ENCODE results near the gene TUBGCP5. TPM values are rescaled to one million over a fixed set of nuclear protein-coding genes. Genes with fewer than 3 reads are reported as not detected.

Gene TUBGCP5
- total and polyA plus RNA-seq, 2 experiments from 2014 or later = 12.0 to 21.7 TPM

- Histone ChIP-seq H3K9me2 (ENCODE audit: insufficient read depth) (no peaks in the 10 kb centered on the region), H3K79me2 (replicated peaks; ENCODE audit: insufficient read depth) (no peaks in the 10 kb centered on the region), H3K4me1 (ENCODE audit: insufficient read depth) (no peaks in the 10 kb centered on the region), H3K27ac (ENCODE audit: low read depth) (no peak overlapping the region), H3K4me2 (no peak overlapping the region), H3K36me3 (ENCODE audit: insufficient read depth) (no peaks in the 10 kb centered on the region), H3K27me3 (ENCODE audit: insufficient read depth) (no peaks in the 10 kb centered on the region), H2AFZ (no peak overlapping the region), H3K4me3 (no peak overlapping the region), H3F3A (replicated peaks; ENCODE audit: low read depth) (no peaks in the 10 kb centered on the region), H4K20me1 (replicated peaks; ENCODE audit: insufficient read depth) (no peaks in the 10 kb centered on the region)
- Mint-ChIP-seq H3K4me3 (no peak overlapping the region), H3K4me1 (peaks cover 8% of the 10 kb centered on the region; the same call in 1 of the 3 replicates), H3K36me3 (ENCODE audit: low read depth) (no peaks in the 10 kb centered on the region), H3K27ac (no peak overlapping the region), H3K27me3 (ENCODE audit: insufficient read depth, low read depth, poor library complexity) (no peaks in the 10 kb centered on the region), H3K9me3 (no peaks in the 10 kb centered on the region)
- TF ChIP-seq CREB1 (CRISPR knock-in tag; IDR thresholded peaks at IDR 0.05; ENCODE audit: low read depth) (no peak), ZNF331 (CRISPR knock-in tag; IDR thresholded peaks at IDR 0.05; ENCODE audit: low read depth) (no peak), EZH2 (IDR thresholded peaks at IDR 0.05; ENCODE audit: low read depth, unreplicated experiment) (no peak), JUNB (IDR thresholded peaks at IDR 0.05; ENCODE audit: unreplicated experiment) (no peak), REST (IDR thresholded peaks at IDR 0.05; ENCODE audit: unreplicated experiment) (no peak), STAT1 (IDR thresholded peaks at IDR 0.05; ENCODE audit: unreplicated experiment) (no peak), POLR2AphosphoS5 (IDR thresholded peaks at IDR 0.05; ENCODE audit: low read depth) (no peak), EZH2phosphoT487 (IDR thresholded peaks at IDR 0.05; ENCODE audit: unreplicated experiment) (no peak), NANOG (IDR thresholded peaks at IDR 0.05; ENCODE audit: borderline replicate concordance) (no peak), ZNF114 (CRISPR knock-in tag; IDR thresholded peaks at IDR 0.05) (no peak), ZNF462 (CRISPR knock-in tag; IDR thresholded peaks at IDR 0.05) (no peak)
- TF ChIP-seq, protein P1, sequence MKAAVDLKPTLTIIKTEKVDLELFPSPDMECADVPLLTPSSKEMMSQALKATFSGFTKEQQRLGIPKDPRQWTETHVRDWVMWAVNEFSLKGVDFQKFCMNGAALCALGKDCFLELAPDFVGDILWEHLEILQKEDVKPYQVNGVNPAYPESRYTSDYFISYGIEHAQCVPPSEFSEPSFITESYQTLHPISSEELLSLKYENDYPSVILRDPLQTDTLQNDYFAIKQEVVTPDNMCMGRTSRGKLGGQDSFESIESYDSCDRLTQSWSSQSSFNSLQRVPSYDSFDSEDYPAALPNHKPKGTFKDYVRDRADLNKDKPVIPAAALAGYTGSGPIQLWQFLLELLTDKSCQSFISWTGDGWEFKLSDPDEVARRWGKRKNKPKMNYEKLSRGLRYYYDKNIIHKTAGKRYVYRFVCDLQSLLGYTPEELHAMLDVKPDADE (IDR thresholded peaks at IDR 0.05) = no peak
- TF ChIP-seq, protein P2, sequence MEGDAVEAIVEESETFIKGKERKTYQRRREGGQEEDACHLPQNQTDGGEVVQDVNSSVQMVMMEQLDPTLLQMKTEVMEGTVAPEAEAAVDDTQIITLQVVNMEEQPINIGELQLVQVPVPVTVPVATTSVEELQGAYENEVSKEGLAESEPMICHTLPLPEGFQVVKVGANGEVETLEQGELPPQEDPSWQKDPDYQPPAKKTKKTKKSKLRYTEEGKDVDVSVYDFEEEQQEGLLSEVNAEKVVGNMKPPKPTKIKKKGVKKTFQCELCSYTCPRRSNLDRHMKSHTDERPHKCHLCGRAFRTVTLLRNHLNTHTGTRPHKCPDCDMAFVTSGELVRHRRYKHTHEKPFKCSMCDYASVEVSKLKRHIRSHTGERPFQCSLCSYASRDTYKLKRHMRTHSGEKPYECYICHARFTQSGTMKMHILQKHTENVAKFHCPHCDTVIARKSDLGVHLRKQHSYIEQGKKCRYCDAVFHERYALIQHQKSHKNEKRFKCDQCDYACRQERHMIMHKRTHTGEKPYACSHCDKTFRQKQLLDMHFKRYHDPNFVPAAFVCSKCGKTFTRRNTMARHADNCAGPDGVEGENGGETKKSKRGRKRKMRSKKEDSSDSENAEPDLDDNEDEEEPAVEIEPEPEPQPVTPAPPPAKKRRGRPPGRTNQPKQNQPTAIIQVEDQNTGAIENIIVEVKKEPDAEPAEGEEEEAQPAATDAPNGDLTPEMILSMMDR (conservative IDR thresholded peaks at IDR 0.05; ENCODE audit: low read depth in 2 of 2) = no peak
- no peak for ATAC-seq
- no peak for DNase-seq (ENCODE audit: low spot score)
Measured at GRCh38 chr15:23072633-23073032, 33.3 kb upstream of the TUBGCP5 start.
